GM12878 (cell line): Measurements from ENCODE around the gene ADGRB2. TPM values are rescaled to one million over a fixed set of nuclear protein-coding genes. Genes with fewer than 3 reads are reported as not detected.

Experiments
- ATAC-seq: fragments of 200-7000 bp; cut with Tn5 transposase; 3 replicates; pipeline ENCODE4 v1.9.1; 2020; ENCODE audit warnings: mild to moderate bottlenecking, moderate library complexity
- BruUV-seq: library from RNA; stranded (reverse); fragments of 400-500 nt; replicated peaks from 2 replicates; lab custom pipeline; 2021; lab: Mats Ljungman, UMichigan
- CTCF ChIA-PET: fragments of 300-600 bp; sonication (Branson Sonifier 250); formaldehyde crosslinking; extraction: SDS; loops from one replicate; lab custom pipeline; 2021; ENCODE audit warnings: inconsistent platforms; lab: Yijun Ruan, JAX
- POLR2A ChIA-PET: fragments of 350-600 bp; formaldehyde crosslinking; extraction: SDS; loops from one replicate; lab custom pipeline; 2021; ENCODE audit warnings: inconsistent platforms; lab: Charles Lee
- RAD21 ChIA-PET: fragments of 300-600 bp; sonication (Branson Sonifier 250); formaldehyde crosslinking; loops from one replicate; lab custom pipeline; 2023; ENCODE audit warnings: antibody characterized with exemption; ENCODE audit not compliant: unreplicated experiment; lab: Charles Lee
- SMC1A ChIA-PET: fragments of 300-600 bp; sonication (Branson Sonifier 250); formaldehyde crosslinking; loops from one replicate; lab custom pipeline; 2023; ENCODE audit not compliant: unreplicated experiment, uncharacterized antibody; lab: Charles Lee
- DNase-seq: peaks from one replicate; pipeline ENCODE4 v3.0.0-alpha.2; 2011; ENCODE audit warnings: low read depth, low spot score
- FAIRE-seq: peaks from 3 replicates; lab custom pipeline; 2011; peaks lifted over from hg19 to GRCh38; lab: Jason Lieb, UNC
- H2AFZ ChIP-seq: 2 replicates; pipeline ENCODE4 v1.6.0; 2011; ENCODE audit warnings: low read depth, low read length, control low read depth; ENCODE audit not compliant: control insufficient read depth
- H3K27ac ChIP-seq: 2 replicates; pipeline ENCODE4 v1.5.1; 2011; ENCODE audit warnings: control low read depth; ENCODE audit not compliant: control insufficient read depth, insufficient read depth
- H3K27me3 ChIP-seq, 2 experiments: replicated peaks in 1 of 2; 2 replicates each; pipeline versions ENCODE4 v1.6.0 to v1.6.1; 2011; ENCODE audit warnings: low read length in 1 of 2; ENCODE audit not compliant: control insufficient read depth in 2 of 2, insufficient read depth in 2 of 2
- H3K36me3 ChIP-seq, 2 experiments: 2 replicates each; pipeline ENCODE4 v1.5.1; 2011; ENCODE audit warnings: low read length in 1 of 2; ENCODE audit not compliant: control insufficient read depth in 2 of 2, insufficient read depth in 2 of 2
- H3K4me1 ChIP-seq: 2 replicates; pipeline ENCODE4 v1.6.1; 2011; ENCODE audit warnings: mild to moderate bottlenecking, low read length, moderate library complexity, mixed read lengths; ENCODE audit not compliant: control insufficient read depth, insufficient read depth
- H3K4me2 ChIP-seq: 2 replicates; pipeline ENCODE4 v1.6.0; 2011; ENCODE audit warnings: control low read depth; ENCODE audit not compliant: control insufficient read depth, insufficient read depth
- H3K4me3 ChIP-seq: fragments of 200-600 bp; sonication (generic); 2 replicates; pipeline ENCODE4 v1.5.1; 2016
- H3K79me2 ChIP-seq: 2 replicates; pipeline ENCODE4 v1.6.0; 2011; ENCODE audit warnings: low read length; ENCODE audit not compliant: control insufficient read depth, insufficient read depth
- H3K9ac ChIP-seq: 2 replicates; pipeline ENCODE4 v1.8.0; 2011; ENCODE audit warnings: low read length, control low read depth, mixed read lengths; ENCODE audit not compliant: control insufficient read depth, insufficient read depth
- H3K9me3 ChIP-seq: replicated peaks from 3 replicates; pipeline ENCODE4 v1.5.1; 2011; ENCODE audit warnings: mild to moderate bottlenecking, low read length; ENCODE audit not compliant: control insufficient read depth, insufficient read depth
- H4K20me1 ChIP-seq: 2 replicates; pipeline ENCODE4 v1.6.0; 2011; ENCODE audit not compliant: control insufficient read depth, insufficient read depth
- BHLHE40 ChIP-seq, 2 experiments: fragments of 450-650 bp in 1 of 2; IDR thresholded peaks; 2 replicates each; pipeline ENCODE4 v1.6.1; 2011 to 2017; ENCODE audit warnings: low read depth in 2 of 2, borderline replicate concordance in 1 of 2, improper control_type of control experiment in 1 of 2, low read length in 1 of 2, mild to moderate bottlenecking in 1 of 2
- IRF4 ChIP-seq: IDR thresholded peaks from 2 replicates; pipeline ENCODE4 v1.6.1; 2011; ENCODE audit warnings: low read depth, low read length
- KLF5 ChIP-seq: fragments of 450-650 bp; IDR thresholded peaks from 2 replicates; pipeline ENCODE4 v1.6.1; 2014; ENCODE audit warnings: mild to moderate bottlenecking; ENCODE audit not compliant: partially characterized antibody
- NFYA ChIP-seq: IDR thresholded peaks from 2 replicates; pipeline ENCODE4 v1.6.1; 2011; ENCODE audit warnings: low read depth, mild to moderate bottlenecking, low read length, improper control_type of control experiment, borderline replicate concordance
- NR2C1 ChIP-seq: fragments of 450-650 bp; IDR thresholded peaks from 2 replicates; pipeline ENCODE4 v1.6.1; 2017; ENCODE audit warnings: antibody characterized with exemption, mild to moderate bottlenecking, moderate library complexity
- PBX3 ChIP-seq: IDR thresholded peaks from 2 replicates; pipeline ENCODE4 v1.6.1; 2011; ENCODE audit warnings: mild to moderate bottlenecking, low read depth, low read length, moderate library complexity; ENCODE audit not compliant: insufficient replicate concordance
- POLR2A ChIP-seq: IDR thresholded peaks from 2 replicates; pipeline ENCODE4 v1.6.1; 2011; ENCODE audit warnings: low read depth, mild to moderate bottlenecking, low read length
- SIN3A ChIP-seq: IDR thresholded peaks from 2 replicates; pipeline ENCODE4 v1.6.1; 2012; ENCODE audit warnings: low read depth, low read length, improper control_type of control experiment
- ZBTB11 ChIP-seq: fragments of 450-650 bp; formaldehyde crosslinking; IDR thresholded peaks from 2 replicates; pipeline ENCODE4 v1.5.0; 2022; ENCODE audit warnings: mild to moderate bottlenecking, missing genetic modification characterization
- ZNF217 ChIP-seq: fragments of 450-650 bp; IDR thresholded peaks from 2 replicates; pipeline ENCODE4 v1.6.1; 2017; ENCODE audit warnings: antibody characterized with exemption, mild to moderate bottlenecking
- ZNF384 ChIP-seq: IDR thresholded peaks from 2 replicates; pipeline ENCODE4 v1.6.1; 2012; ENCODE audit warnings: low read depth, mild to moderate bottlenecking, low read length, improper control_type of control experiment, borderline replicate concordance
- ZNF622 ChIP-seq: fragments of 450-650 bp; IDR thresholded peaks from 2 replicates; pipeline ENCODE4 v1.6.1; 2017; ENCODE audit warnings: mild to moderate bottlenecking, inconsistent platforms
- WGBS: methylation state at CpG from one replicate; pipeline ENCODE4 v1.1.6; 2016; ENCODE audit warnings: low lambda C conversion rate; ENCODE audit not compliant: insufficient replicate concordance, insufficient coverage; ENCODE audit errors: missing lambda C conversion rate; 5-methylcytosine and 5-hydroxymethylcytosine counted together
- in situ Hi-C: fragments of 300-500 bp; cut with MboI; formaldehyde crosslinking; loops from 9 replicates; pipeline ENCODE4 v1.14.3; 2018; ENCODE audit warnings: mixed read lengths
- intact Hi-C: fragments of 100-400 bp; cut with micrococcal nuclease; formaldehyde crosslinking; loops from one replicate; pipeline ENCODE4 v1.14.2; 2022; ENCODE audit not compliant: unreplicated experiment
- polyA plus RNA-seq, 11 experiments: library from polyadenylated mRNA; depleted of rRNA in 4 of 11; unstranded in 6 of 11; stranded (reverse) in 5 of 11; fragments of >200 nt; fragmentation: Nextera tagmentation in 4 of 11; fragmentation: Illumina TruSeq in 1 of 11; extraction: Ambion mirVana in 4 of 11; extraction: Trizol in 1 of 11; gene quantifications; 1 replicate in 1 of 11; 2 replicates in 10 of 11; pipeline versions ENCODE4 v1.2.1 to v1.2.3, GENCODE V29; 2011 to 2016; ENCODE audit warnings: inconsistent platforms in 2 of 11, missing spikeins in 2 of 11, low read depth in 1 of 11
- total RNA-seq, 4 experiments: library from RNA; depleted of rRNA in 3 of 4; stranded (reverse); fragments of >200 nt in 3 of 4; fragmentation: Illumina TruSeq in 1 of 4; extraction: Trizol in 1 of 4; gene quantifications; 2 replicates each; pipeline versions ENCODE4 v1.2.1 to v1.2.3, GENCODE V29; 2013 to 2021

ADGRB2 gene
- total and polyA plus RNA-seq, 10 of the 15 experiments (the other 5 are each of a cell fraction or from before 2014, with no cell fraction given) = 0.11 to 0.33 (median 0.18) TPM; not detected in 4

DNA sequence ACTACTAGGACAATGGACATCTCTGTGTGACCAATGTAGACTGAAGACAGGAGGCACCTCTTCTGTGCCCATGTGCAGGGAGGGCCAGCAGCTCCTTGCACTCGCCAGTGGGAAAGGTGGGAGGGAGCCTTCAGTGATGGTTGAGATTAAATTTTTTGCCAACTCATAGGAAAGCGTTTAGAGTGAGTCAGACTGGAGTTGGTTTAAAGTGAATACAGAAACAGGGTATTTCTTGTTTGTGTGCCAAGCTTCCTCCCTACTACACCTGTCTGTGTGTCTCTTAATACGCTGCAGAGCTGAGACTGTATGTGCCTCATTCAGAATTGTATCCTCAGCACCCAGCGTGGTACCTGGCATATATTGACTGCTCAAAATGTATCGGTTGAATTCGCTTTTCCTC, 46.8 kb downstream of the ADGRB2 start (continued):
- no peak for TF ChIP-seq KLF5
- TF ChIP-seq ZNF384 = no peak
- no peak for TF ChIP-seq ZNF217
- TF ChIP-seq SIN3A = no peak

DNA sequence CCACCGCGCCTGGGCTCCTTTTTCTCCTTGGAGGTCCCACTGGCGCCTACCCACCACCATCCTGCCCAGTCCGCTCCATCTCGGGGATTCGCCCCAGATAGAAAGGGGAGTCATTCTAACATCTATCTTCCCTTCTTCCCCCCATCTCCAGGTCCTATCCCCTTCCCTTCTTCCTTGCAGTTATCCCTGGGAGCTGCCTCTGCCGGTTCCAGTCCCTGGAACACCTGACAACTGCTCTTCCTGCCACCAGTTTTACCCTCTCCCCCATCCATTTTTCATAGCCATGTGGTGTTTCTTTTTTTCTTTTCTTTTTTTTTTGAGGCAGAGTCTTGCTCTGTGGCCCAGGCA, 48.3 kb downstream of the ADGRB2 start:
- FAIRE-seq (no peak), ATAC-seq (no peak)
- Histone ChIP-seq H3K4me2 (no peak overlapping the region), H3K4me1 (peaks cover 4% of the 10 kb centered on the region; the same call in 1 of the 2 replicates), H4K20me1 (no peaks in the 10 kb centered on the region; the same call in 1 of the 2 replicates), H2AFZ (no peak overlapping the region)
- 15% methylated on average over 7 of the region's 7 CpGs for WGBS
- in situ Hi-C loops = no loop called here
- no peak for TF ChIP-seq IRF4
- no peak for TF ChIP-seq NR2C1
- no peak for TF ChIP-seq ZBTB11
- no peak for TF ChIP-seq POLR2A
- TF ChIP-seq ZNF622 = no peak
- no peak for TF ChIP-seq PBX3
- no peak for TF ChIP-seq BHLHE40 (IDR thresholded peaks at IDR 0.05; ENCODE audit: borderline replicate concordance in 1 of 2, low read depth in 2 of 2, low read length in 1 of 2)
- no peak for TF ChIP-seq NFYA
- TF ChIP-seq, all 136 proteins: peak for 0
- peaks cover 0 to 6% of the 10 kb centered on the region in 2 experiments; a peak in 1 of 4 replicates for H3K27me3 ChIP-seq
- no peak overlapping the region for H3K4me3 ChIP-seq
- ChIA-PET POLR2A (no interaction called here), SMC1A (interaction anchor here (1.2 to 1.9 kb wide), 2 partner anchors 51 to 73 kb away, joined by 6 to 7 read pairs; no protein-coding TSS in a partner anchor), CTCF (interaction anchor here (0.6 to 6.9 kb wide), 17 partner anchors 8 to 347 kb away, joined by 3 to 70 read pairs (median 4); no protein-coding TSS in a partner anchor), RAD21 (interaction anchor here (0.9 to 4.2 kb wide), 5 partner anchors 15 to 670 kb away, joined by 3 to 17 read pairs (median 12); no protein-coding TSS in a partner anchor)
- no peak for DNase-seq
- no peaks in the 10 kb centered on the region for H3K9me3 ChIP-seq
- no peak overlapping the region for H3K27ac ChIP-seq
- no peaks in the 10 kb centered on the region for H3K36me3 ChIP-seq
- H3K79me2 ChIP-seq = no peaks in the 10 kb centered on the region
- no peak overlapping the region for H3K9ac ChIP-seq
- BruUV-seq = no TSS peak
- intact Hi-C loops = loop anchor here (1.0 kb wide), 1 partner anchor 73 kb away; no protein-coding TSS in a partner anchor
